ENCODE measurements around the gene GJA3.

Gene GJA3

GRCh38 chr13:20130652-20131051 is 30.2 kb downstream of the GJA3 start:
- DNase-seq (ENCODE audit: extremely low read depth, low read depth) = no peak
- no peak for TF ChIP-seq CTCF (IDR thresholded peaks at IDR 0.05; ENCODE audit: low read depth, low read length)

GRCh38 chr13:20130012-20130411 is 30.8 kb downstream of the GJA3 start:
- no peak for DNase-seq (ENCODE audit: extremely low read depth, low read depth)
- TF ChIP-seq CTCF (IDR thresholded peaks at IDR 0.05; ENCODE audit: low read depth, low read length) = no peak

GRCh38 chr13:20129076-20129475 is 31.8 kb downstream of the GJA3 start:
- no peak for DNase-seq (ENCODE audit: extremely low read depth, low read depth)
- TF ChIP-seq CTCF (IDR thresholded peaks at IDR 0.05; ENCODE audit: low read depth, low read length) = no peak

- peak; percentile 7; the same call in 1 of the 2 replicates for TF ChIP-seq CTCF (IDR thresholded peaks at IDR 0.05; ENCODE audit: low read depth, low read length)
- DNase-seq (ENCODE audit: extremely low read depth, low read depth) = no peak
Measured at GRCh38 chr13:20128459-20128931, 32.4 kb downstream of the GJA3 start.

GRCh38 chr13:20127562-20128458 is 33.0 kb downstream of the GJA3 start:
- no peak for DNase-seq (ENCODE audit: extremely low read depth, low read depth)

GRCh38 chr13:20127262-20127561 is 33.6 kb downstream of the GJA3 start:
- no peak for DNase-seq (ENCODE audit: extremely low read depth, low read depth)
- no peak for TF ChIP-seq CTCF (IDR thresholded peaks at IDR 0.05; ENCODE audit: low read depth, low read length)

More at GRCh38 chr13:20127562-20128458, 33.0 kb downstream of the GJA3 start:
- peak; percentile 44 for TF ChIP-seq CTCF (IDR thresholded peaks at IDR 0.05; ENCODE audit: low read depth, low read length)

- no peak for TF ChIP-seq CTCF (IDR thresholded peaks at IDR 0.05; ENCODE audit: low read depth, low read length)
- DNase-seq (ENCODE audit: extremely low read depth, low read depth) = no peak
Measured at GRCh38 chr13:20126541-20127261, 34.2 kb downstream of the GJA3 start.
